SU-DHL-6 (cell line): ENCODE data around the gene VWA5A.

ENCODE experiments used
- H2AFZ ChIP-seq: fragments of 200-600 bp; sonication (generic); 2 replicates; pipeline ENCODE4 v1.6.1; 2014; ENCODE audit warnings: low read depth, mild to moderate bottlenecking, moderate library complexity, mixed read lengths, antibody characterized with exemption, low read length; ENCODE audit not compliant: severe bottlenecking
- H3F3A ChIP-seq: fragments of 200-600 bp; shearing (Covaris generic); 2 replicates; pipeline ENCODE4 v1.6.0; 2016; ENCODE audit warnings: antibody characterized with exemption, mild to moderate bottlenecking; ENCODE audit not compliant: insufficient read depth
- H3K27ac ChIP-seq: fragments of 200-600 bp; sonication (generic); 2 replicates; pipeline ENCODE4 v1.5.1; 2016; ENCODE audit warnings: low read depth, mild to moderate bottlenecking, low read length, moderate library complexity, mixed read lengths
- H3K27me3 ChIP-seq: fragments of 200-600 bp; sonication (generic), shearing (Covaris generic); 2 replicates; pipeline ENCODE4 v1.6.0; 2014; ENCODE audit warnings: mild to moderate bottlenecking, low read length
- H3K36me3 ChIP-seq: fragments of 200-600 bp; sonication (generic); 2 replicates; pipeline ENCODE4 v1.6.1; 2014; ENCODE audit warnings: mild to moderate bottlenecking, low read length, mixed read lengths
- H3K4me2 ChIP-seq: fragments of 300-600, 200-600 bp; shearing (Covaris generic), sonication (generic); 2 replicates; pipeline ENCODE4 v1.6.0; 2014; ENCODE audit warnings: low read length, low read depth, mild to moderate bottlenecking; ENCODE audit not compliant: poor library complexity, severe bottlenecking
- H3K4me3 ChIP-seq: fragments of 200-600 bp; sonication (generic); 2 replicates; pipeline ENCODE4 v1.5.1; 2014; ENCODE audit warnings: antibody characterized with exemption, low read length, mild to moderate bottlenecking, mixed read lengths; ENCODE audit not compliant: insufficient read depth, poor library complexity, severe bottlenecking
- H3K79me2 ChIP-seq: fragments of 200-600 bp; sonication (generic); 2 replicates; pipeline ENCODE4 v1.6.1; 2014; ENCODE audit warnings: mild to moderate bottlenecking, low read length, moderate library complexity; ENCODE audit not compliant: insufficient read depth
- H3K9ac ChIP-seq: fragments of 200-600 bp; sonication (generic); 2 replicates; pipeline ENCODE4 v1.7.0; 2014; ENCODE audit warnings: mild to moderate bottlenecking, low read length
- H3K9me2 ChIP-seq: fragments of 200-600 bp; sonication (generic); replicated peaks from 2 replicates; pipeline ENCODE4 v1.6.1; 2014; ENCODE audit warnings: low read length; ENCODE audit not compliant: insufficient read depth
- H3K9me3 ChIP-seq: fragments of 200-600 bp; sonication (generic); 2 replicates; pipeline ENCODE4 v1.6.1; 2014; ENCODE audit warnings: low read length, mixed read lengths; ENCODE audit not compliant: insufficient read depth
- H4K20me1 ChIP-seq: fragments of 200-600 bp; sonication (generic); 2 replicates; pipeline ENCODE4 v1.6.1; 2014; ENCODE audit warnings: low read depth, mild to moderate bottlenecking, antibody characterized with exemption, low read length, moderate library complexity, mixed read lengths
- EZH2phosphoT487 ChIP-seq: fragments of 200-600 bp; sonication (generic), shearing (Covaris generic); conservative IDR thresholded peaks from 2 replicates; pipeline ENCODE4 v1.6.1; 2018; ENCODE audit warnings: mild to moderate bottlenecking, antibody characterized with exemption, low read length, moderate library complexity, mixed read lengths
- TF ChIP-seq, protein P1 (sequence below): fragments of 200-600 bp; sonication (generic); IDR thresholded peaks from one replicate; pipeline ENCODE4 v1.5.1; 2017; ENCODE audit warnings: antibody characterized with exemption, mild to moderate bottlenecking, low read length, moderate library complexity; ENCODE audit not compliant: insufficient read depth, poor library complexity, severe bottlenecking

The VWA5A gene

DNA sequence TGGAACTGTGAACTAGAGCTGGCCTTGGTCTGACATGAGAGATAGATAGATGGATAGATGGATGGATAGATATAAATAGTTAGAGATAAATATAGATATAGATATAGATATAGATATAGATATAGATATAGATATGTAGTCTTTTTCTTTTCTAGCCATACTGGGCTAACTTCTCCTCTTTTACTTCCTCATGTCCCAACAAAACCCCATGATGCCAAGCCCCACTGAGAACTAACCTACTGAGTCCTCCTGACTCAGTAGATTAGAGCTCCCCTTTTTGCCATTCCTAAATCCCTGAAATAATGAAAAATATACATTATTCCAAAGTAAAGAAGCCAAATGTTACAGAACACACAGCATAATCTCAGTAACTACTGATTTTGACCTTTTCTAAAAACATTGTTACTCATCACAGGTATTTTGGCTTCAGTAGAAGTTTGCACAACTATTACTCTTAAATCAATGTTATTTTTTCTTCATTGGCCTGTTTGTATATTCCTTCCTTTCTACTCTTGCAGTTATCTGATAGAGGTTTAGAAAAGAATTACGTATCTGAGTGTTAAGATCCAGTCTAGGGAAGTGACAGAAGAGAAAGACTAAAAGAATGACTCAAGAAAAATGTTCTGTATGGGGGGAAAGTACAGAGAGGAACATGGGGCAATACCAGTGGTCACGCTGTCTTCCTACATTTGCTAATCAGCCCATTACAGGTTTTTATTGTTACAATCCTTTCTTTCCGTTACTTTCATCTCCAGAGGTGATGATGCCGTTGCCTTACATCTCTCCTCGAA lies 61.9 kb downstream of the VWA5A start:
- TF ChIP-seq EZH2phosphoT487, result no peak
- TF ChIP-seq, protein P1, sequence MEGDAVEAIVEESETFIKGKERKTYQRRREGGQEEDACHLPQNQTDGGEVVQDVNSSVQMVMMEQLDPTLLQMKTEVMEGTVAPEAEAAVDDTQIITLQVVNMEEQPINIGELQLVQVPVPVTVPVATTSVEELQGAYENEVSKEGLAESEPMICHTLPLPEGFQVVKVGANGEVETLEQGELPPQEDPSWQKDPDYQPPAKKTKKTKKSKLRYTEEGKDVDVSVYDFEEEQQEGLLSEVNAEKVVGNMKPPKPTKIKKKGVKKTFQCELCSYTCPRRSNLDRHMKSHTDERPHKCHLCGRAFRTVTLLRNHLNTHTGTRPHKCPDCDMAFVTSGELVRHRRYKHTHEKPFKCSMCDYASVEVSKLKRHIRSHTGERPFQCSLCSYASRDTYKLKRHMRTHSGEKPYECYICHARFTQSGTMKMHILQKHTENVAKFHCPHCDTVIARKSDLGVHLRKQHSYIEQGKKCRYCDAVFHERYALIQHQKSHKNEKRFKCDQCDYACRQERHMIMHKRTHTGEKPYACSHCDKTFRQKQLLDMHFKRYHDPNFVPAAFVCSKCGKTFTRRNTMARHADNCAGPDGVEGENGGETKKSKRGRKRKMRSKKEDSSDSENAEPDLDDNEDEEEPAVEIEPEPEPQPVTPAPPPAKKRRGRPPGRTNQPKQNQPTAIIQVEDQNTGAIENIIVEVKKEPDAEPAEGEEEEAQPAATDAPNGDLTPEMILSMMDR, result no peak
- no peak overlapping the region for H3K4me3 ChIP-seq
- H4K20me1 ChIP-seq, result no peaks in the 10 kb centered on the region
- no peak overlapping the region for H3K4me2 ChIP-seq
- no peaks in the 10 kb centered on the region for H3K9me3 ChIP-seq
- no peak overlapping the region for H3K27ac ChIP-seq
- no peak overlapping the region for H3K9ac ChIP-seq
- H3F3A ChIP-seq, result no peaks in the 10 kb centered on the region
- H3K27me3 ChIP-seq, result no peaks in the 10 kb centered on the region
- no peaks in the 10 kb centered on the region for H3K79me2 ChIP-seq
- H3K9me2 ChIP-seq, result no peaks in the 10 kb centered on the region
- H3K36me3 ChIP-seq, result no peaks in the 10 kb centered on the region
- H2AFZ ChIP-seq, result no peak overlapping the region

DNA sequence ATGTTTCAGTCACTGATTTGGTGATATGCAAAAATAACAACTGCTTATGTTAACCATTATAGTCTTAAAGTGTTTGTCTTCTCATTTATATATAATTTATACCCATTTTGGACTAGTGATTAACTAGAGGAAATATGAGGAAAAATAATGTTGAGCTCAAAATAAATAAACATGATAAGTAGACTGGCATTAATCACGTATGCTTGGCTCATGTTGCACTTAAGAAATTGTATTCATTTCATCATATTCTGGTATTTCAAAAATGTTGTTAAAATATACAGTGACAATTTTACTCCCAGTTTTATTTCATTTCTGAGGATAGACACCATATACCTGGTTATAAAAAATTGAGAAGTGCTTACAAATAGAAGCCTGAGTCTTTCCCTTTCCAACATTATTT lies 64.1 kb downstream of the VWA5A start:
- H3K27ac ChIP-seq, result no peak overlapping the region
- H3K4me2 ChIP-seq, result no peak overlapping the region
- no peaks in the 10 kb centered on the region for H3K9me3 ChIP-seq
- no peaks in the 10 kb centered on the region for H3K36me3 ChIP-seq
- no peaks in the 10 kb centered on the region for H3K9me2 ChIP-seq
- H3F3A ChIP-seq, result no peaks in the 10 kb centered on the region
- H3K27me3 ChIP-seq, result no peaks in the 10 kb centered on the region
- no peaks in the 10 kb centered on the region for H4K20me1 ChIP-seq
- TF ChIP-seq, protein P1, result no peak
- TF ChIP-seq EZH2phosphoT487, result no peak
- no peak overlapping the region for H2AFZ ChIP-seq
- H3K9ac ChIP-seq, result no peak overlapping the region
- no peaks in the 10 kb centered on the region for H3K79me2 ChIP-seq
- no peak overlapping the region for H3K4me3 ChIP-seq

DNA sequence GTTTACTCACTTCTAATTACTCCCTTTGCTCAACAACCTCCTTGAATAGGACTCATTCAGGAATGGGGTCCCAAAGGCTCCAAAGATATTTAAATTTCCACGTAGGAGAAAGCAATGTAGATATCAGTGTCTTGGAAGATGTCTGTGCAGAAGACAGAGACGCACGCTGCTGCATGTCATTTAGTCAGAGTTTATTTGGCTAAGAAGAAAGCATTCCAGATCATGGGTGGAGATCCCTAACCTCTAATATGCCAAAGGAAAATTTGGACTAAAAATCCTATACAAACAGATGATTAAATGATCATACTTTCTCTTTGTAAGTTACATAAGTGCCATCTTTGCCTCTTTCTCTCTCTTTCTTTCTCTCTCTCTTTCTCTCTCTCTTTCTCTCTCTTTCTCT lies 67.8 kb downstream of the VWA5A start, which contains the start of gene OR10D3:
OR10D3 (plus strand) TSS at position 278 of the 400 bp plus-strand sequence. CDS start 1,925 bp downstream, outside the sequence.
- Histone ChIP-seq H2AFZ (no peak within 1 kb of the TSS), H3K9ac (no peak within 1 kb of the TSS), H4K20me1 (no peaks in the 10 kb centered on the region), H3K79me2 (no peaks in the 10 kb centered on the region), H3K9me3 (no peaks in the 10 kb centered on the region), H3K27me3 (no peaks in the 10 kb centered on the region), H3K4me2 (no peak within 1 kb of the TSS), H3K36me3 (no peaks in the 10 kb centered on the region), H3K9me2 (no peaks in the 10 kb centered on the region), H3F3A (no peaks in the 10 kb centered on the region), H3K4me3 (no peak within 1 kb of the TSS), H3K27ac (no peak within 1 kb of the TSS)
- no peak for TF ChIP-seq EZH2phosphoT487
